Naive thymus-derived CD4-positive, alpha-beta T cell (primary cell): Measurements from ENCODE around the gene PARD3B. TPM values are rescaled to one million over a fixed set of nuclear protein-coding genes. Genes with fewer than 3 reads are reported as not detected.

Experiments
- ATAC-seq: fragments of 150-1000 bp; cut with Tn5 transposase; 2 replicates; pipeline ENCODE4 v1.10.0; 2021; ENCODE audit warnings: mild to moderate bottlenecking, moderate library complexity
- CTCF ChIA-PET: fragments of 350-600 bp; sonication (Branson Sonifier 250); formaldehyde crosslinking; loops from one replicate; lab custom pipeline; 2021; ENCODE audit warnings: antibody characterized with exemption; lab: Charles Lee
- POLR2A ChIA-PET: fragments of 350-600 bp; sonication (Branson Sonifier 250); formaldehyde crosslinking; loops from one replicate; lab custom pipeline; 2021; ENCODE audit warnings: antibody characterized with exemption, inconsistent platforms; lab: Charles Lee
- DNase-seq, 9 donors: peaks; one replicate each; pipeline versions ENCODE4 v3.0.0 to v3.0.0-alpha.2; 2020 to 2022; ENCODE audit warnings: mixed read lengths in 1 of 9
- H3K27ac ChIP-seq: one replicate; pipeline ENCODE4 v1.7.0; 2013; ENCODE audit warnings: mild to moderate bottlenecking, low read depth, low read length, moderate library complexity
- H3K27me3 ChIP-seq, 2 donors: one replicate each; pipeline ENCODE4 v1.7.0; 2013; ENCODE audit warnings: low read length in 2 of 2, mild to moderate bottlenecking in 2 of 2, moderate library complexity in 2 of 2; ENCODE audit not compliant: control insufficient read depth in 2 of 2, insufficient read depth in 2 of 2
- H3K36me3 ChIP-seq, 3 experiments: 1 replicate in 2 of 3; 2 replicates in 1 of 3; pipeline ENCODE4 v1.7.0; 2013; ENCODE audit warnings: low read length in 3 of 3, mild to moderate bottlenecking in 3 of 3, moderate library complexity in 1 of 3; ENCODE audit not compliant: insufficient read depth in 3 of 3, control insufficient read depth in 2 of 3
- H3K4me1 ChIP-seq, 2 donors: one replicate each; pipeline ENCODE4 v1.7.0; 2013; ENCODE audit warnings: low read length in 2 of 2, mild to moderate bottlenecking in 2 of 2, moderate library complexity in 1 of 2; ENCODE audit not compliant: control insufficient read depth in 2 of 2, insufficient read depth in 2 of 2
- H3K4me3 ChIP-seq: 2 replicates; pipeline ENCODE4 v1.7.0; 2013; ENCODE audit warnings: mild to moderate bottlenecking, low read length
- H3K9me3 ChIP-seq, 3 experiments: 1 replicate in 2 of 3; 2 replicates in 1 of 3; pipeline ENCODE4 v1.7.0; 2013; ENCODE audit warnings: low read length in 3 of 3; ENCODE audit not compliant: control insufficient read depth in 2 of 3
- H3K27ac Mint-ChIP-seq, 9 donors: one replicate each; pipeline ENCODE4 v1.8.0; 2020 to 2022; ENCODE audit warnings: mixed read lengths in 9 of 9, mild to moderate bottlenecking in 8 of 9, moderate library complexity in 5 of 9, inconsistent platforms in 2 of 9
- H3K27me3 Mint-ChIP-seq, 5 donors: one replicate each; pipeline ENCODE4 v1.8.0; 2021 to 2022; ENCODE audit warnings: mixed read lengths in 5 of 5, mild to moderate bottlenecking in 1 of 5
- H3K36me3 Mint-ChIP-seq, 5 donors: one replicate each; pipeline ENCODE4 v1.8.0; 2020 to 2022; ENCODE audit warnings: mixed read lengths in 5 of 5, mild to moderate bottlenecking in 3 of 5, inconsistent platforms in 1 of 5
- H3K4me1 Mint-ChIP-seq, 7 donors: one replicate each; pipeline ENCODE4 v1.8.0; 2020 to 2022; ENCODE audit warnings: mixed read lengths in 7 of 7, mild to moderate bottlenecking in 3 of 7, inconsistent platforms in 1 of 7
- H3K4me3 Mint-ChIP-seq, 10 donors: one replicate each; pipeline ENCODE4 v1.8.0; 2020 to 2022; ENCODE audit warnings: mild to moderate bottlenecking in 10 of 10, mixed read lengths in 10 of 10, moderate library complexity in 6 of 10, inconsistent platforms in 2 of 10
- H3K9me3 Mint-ChIP-seq, 11 donors: one replicate each; pipeline ENCODE4 v1.8.0; 2020 to 2022; ENCODE audit warnings: mixed read lengths in 11 of 11, mild to moderate bottlenecking in 4 of 11, inconsistent platforms in 1 of 11, moderate library complexity in 1 of 11
- intact Hi-C, 2 donors: fragments of 100-400 bp; cut with micrococcal nuclease; formaldehyde crosslinking; loops; one replicate each; pipeline ENCODE4 v1.15.1; 2023
- polyA plus RNA-seq, 2 donors: library from polyadenylated mRNA; unstranded; fragments of 300-500 nt; fragmentation: Illumina TruSeq; gene quantifications; one replicate each; pipeline ENCODE4 v1.2.3, GENCODE V29; 2021
- total RNA-seq, 6 experiments: library from RNA in 5 of 6; stranded (reverse) in 5 of 6; gene quantifications; 1 replicate in 5 of 6; 2 replicates in 1 of 6; pipeline ENCODE4 v1.2.3 and lab custom pipeline; 2021 to 2026

Gene PARD3B, protein sequence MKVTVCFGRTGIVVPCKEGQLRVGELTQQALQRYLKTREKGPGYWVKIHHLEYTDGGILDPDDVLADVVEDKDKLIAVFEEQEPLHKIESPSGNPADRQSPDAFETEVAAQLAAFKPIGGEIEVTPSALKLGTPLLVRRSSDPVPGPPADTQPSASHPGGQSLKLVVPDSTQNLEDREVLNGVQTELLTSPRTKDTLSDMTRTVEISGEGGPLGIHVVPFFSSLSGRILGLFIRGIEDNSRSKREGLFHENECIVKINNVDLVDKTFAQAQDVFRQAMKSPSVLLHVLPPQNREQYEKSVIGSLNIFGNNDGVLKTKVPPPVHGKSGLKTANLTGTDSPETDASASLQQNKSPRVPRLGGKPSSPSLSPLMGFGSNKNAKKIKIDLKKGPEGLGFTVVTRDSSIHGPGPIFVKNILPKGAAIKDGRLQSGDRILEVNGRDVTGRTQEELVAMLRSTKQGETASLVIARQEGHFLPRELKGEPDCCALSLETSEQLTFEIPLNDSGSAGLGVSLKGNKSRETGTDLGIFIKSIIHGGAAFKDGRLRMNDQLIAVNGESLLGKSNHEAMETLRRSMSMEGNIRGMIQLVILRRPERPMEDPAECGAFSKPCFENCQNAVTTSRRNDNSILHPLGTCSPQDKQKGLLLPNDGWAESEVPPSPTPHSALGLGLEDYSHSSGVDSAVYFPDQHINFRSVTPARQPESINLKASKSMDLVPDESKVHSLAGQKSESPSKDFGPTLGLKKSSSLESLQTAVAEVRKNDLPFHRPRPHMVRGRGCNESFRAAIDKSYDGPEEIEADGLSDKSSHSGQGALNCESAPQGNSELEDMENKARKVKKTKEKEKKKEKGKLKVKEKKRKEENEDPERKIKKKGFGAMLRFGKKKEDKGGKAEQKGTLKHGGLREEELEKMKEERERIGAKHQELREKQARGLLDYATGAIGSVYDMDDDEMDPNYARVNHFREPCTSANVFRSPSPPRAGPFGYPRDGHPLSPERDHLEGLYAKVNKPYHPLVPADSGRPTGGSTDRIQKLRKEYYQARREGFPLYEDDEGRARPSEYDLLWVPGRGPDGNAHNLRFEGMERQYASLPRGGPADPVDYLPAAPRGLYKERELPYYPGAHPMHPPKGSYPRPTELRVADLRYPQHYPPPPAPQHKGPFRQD (N-terminal part only)
- 1 to 10 TPM in 3 of 5 experiments, under 1 TPM in 2; 0.41 to 4.0 (median 1.9) TPM for total RNA-seq
- polyA plus RNA-seq = under 1 TPM; 0.22 to 0.27 TPM
- 11.6 reads per million, percentile 39 among the genes with 10 or more reads in this experiment for total RNA-seq (lab: John Stamatoyannopoulos, UW)

DNA sequence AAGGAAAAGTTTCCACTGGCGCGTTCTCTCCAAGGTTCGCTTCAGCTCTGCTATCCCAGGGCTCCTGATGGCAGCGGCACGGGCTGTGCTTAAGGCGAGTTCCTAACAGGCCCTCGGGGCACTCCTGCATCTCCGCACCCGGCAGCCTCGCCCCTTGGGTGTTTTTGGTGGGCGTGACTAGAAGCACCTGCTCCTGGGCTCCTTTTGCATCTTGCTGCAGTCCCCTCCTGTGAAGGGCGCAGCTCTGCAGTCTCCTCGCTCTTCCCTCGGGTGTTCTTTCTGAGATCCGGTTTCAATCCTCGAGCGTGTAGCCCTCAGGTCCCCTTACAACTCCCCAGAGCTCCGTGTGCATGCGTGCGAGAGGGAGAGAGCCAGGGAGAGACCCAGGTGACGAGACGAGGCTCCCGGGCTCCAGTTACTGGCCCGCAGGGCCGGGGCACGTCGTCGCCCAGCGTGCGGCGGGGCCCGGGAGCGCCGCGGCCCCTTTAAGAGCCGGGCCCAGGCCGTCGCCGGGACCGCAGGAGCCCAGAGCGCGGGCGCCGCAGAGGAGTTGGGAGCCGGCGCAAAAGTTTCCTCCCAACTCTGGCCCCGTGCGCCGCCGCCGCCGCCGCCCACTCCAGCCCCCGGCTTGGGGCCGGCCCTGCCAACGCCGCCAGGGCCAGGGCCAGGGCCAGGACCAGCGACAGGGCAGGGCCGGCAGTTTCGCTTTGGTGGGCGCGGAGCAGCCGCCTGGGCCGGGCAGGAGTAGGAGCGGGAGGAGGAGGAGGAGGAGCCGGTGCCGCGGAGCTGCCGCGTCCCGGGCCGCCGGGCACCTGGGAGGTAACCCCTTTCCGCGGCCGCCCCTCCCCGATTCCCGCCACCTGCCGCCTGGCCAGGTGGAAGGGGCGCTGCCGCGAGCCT is at the start of gene PARD3B:
TSS of gene PARD3B (plus strand) at position 515 of the 900 bp plus-strand sequence. CDS start 525 bp downstream, outside the sequence.
- H3K27me3 ChIP-seq = no peaks in the 10 kb centered on the region
- H3K4me3 ChIP-seq = peak within 1 kb of the TSS; percentile 22
- H3K27ac Mint-ChIP-seq = no peak within 1 kb of the TSS
- no peak within 1 kb of the TSS for H3K27ac ChIP-seq
- ATAC-seq = peak; percentile 68
- peaks cover 10 to 57% (median 33%) of the 10 kb centered on the region in 5 donors for H3K27me3 Mint-ChIP-seq
- peaks cover 4 to 11% of the 10 kb centered on the region in 2 donors for H3K4me1 ChIP-seq
- H3K4me3 Mint-ChIP-seq = peak within 1 kb of the TSS; percentile 84 to 93 (median 89)
- no peaks in the 10 kb centered on the region for H3K9me3 Mint-ChIP-seq
- ChIA-PET POLR2A (no interaction called here), CTCF (no interaction called here)
- DNase-seq = peak in 7 of 9 donors; percentile 2 to 48 (median 11)
- H3K36me3 ChIP-seq = no peaks in the 10 kb centered on the region
- no peaks in the 10 kb centered on the region for H3K9me3 ChIP-seq
- intact Hi-C loops = no loop called here
- H3K4me1 Mint-ChIP-seq = peaks cover 8 to 17% (median 13%) of the 10 kb centered on the region in 7 donors
- no peaks in the 10 kb centered on the region for H3K36me3 Mint-ChIP-seq

DNA sequence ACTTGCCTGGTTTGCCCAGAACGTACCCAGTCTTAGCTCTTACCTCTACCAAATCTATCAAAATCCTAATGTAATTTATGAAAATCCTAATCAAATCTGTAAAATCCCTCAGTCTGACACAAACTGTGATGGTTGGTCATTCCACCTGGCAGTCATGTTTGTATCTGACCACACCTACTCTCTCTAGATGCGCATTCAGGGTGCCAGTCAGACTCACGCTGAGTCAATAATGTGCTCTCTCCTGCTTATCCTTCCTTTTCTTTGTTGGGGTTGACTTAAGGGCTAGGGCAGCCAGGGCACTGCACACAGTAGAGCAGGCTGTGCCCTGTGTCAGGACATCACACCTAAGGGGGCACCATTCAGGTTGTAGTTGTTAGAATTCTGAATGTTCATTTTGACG is 48.5 kb upstream of the PARD3B start:
- H3K9me3 Mint-ChIP-seq = no peaks in the 10 kb centered on the region
- H3K4me1 Mint-ChIP-seq = no peaks in the 10 kb centered on the region
- intact Hi-C loops = no loop called here
- ChIA-PET POLR2A (no interaction called here), CTCF (no interaction called here)
- peaks cover 0 to 11% (median 6%) of the 10 kb centered on the region in 5 donors for H3K27me3 Mint-ChIP-seq
- no peaks in the 10 kb centered on the region for H3K36me3 ChIP-seq
- H3K27me3 ChIP-seq = no peaks in the 10 kb centered on the region
- H3K27ac Mint-ChIP-seq = no peak overlapping the region
- ATAC-seq (no peak), DNase-seq (no peak)
- no peak overlapping the region for H3K4me3 Mint-ChIP-seq
- no peak overlapping the region for H3K4me3 ChIP-seq
- no peak overlapping the region for H3K27ac ChIP-seq
- no peaks in the 10 kb centered on the region for H3K4me1 ChIP-seq
- no peaks in the 10 kb centered on the region for H3K9me3 ChIP-seq
- no peaks in the 10 kb centered on the region for H3K36me3 Mint-ChIP-seq

DNA sequence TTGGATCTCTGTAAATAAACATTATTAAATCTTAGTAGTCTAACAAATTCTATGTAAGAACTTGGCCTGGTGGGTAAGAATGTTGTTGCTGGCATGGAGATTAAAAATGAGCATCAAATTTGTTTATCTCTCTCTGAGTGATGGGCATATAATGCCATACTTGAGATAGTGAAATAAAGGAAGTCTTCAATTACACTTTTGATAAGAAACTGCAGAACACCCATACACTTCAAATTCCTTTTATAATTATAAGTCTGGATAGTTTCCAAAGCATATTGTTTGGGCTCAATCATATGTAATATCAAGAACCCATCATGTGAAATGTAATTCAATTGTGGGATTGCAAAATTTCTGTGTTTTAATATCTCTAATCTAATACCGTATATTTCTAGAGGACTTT is 47.4 kb upstream of the PARD3B start:
- H3K4me1 ChIP-seq = no peaks in the 10 kb centered on the region
- H3K36me3 ChIP-seq = no peaks in the 10 kb centered on the region
- no peak overlapping the region for H3K27ac ChIP-seq
- H3K4me3 Mint-ChIP-seq = no peak overlapping the region
- H3K9me3 Mint-ChIP-seq = no peaks in the 10 kb centered on the region
- H3K27me3 ChIP-seq = no peaks in the 10 kb centered on the region
- ChIA-PET POLR2A (no interaction called here), CTCF (no interaction called here)
- peaks cover 0 to 11% (median 6%) of the 10 kb centered on the region in 5 donors for H3K27me3 Mint-ChIP-seq
- no peak overlapping the region for H3K27ac Mint-ChIP-seq
- no peaks in the 10 kb centered on the region for H3K9me3 ChIP-seq
- no peak overlapping the region for H3K4me3 ChIP-seq
- no peaks in the 10 kb centered on the region for H3K36me3 Mint-ChIP-seq
- ATAC-seq (no peak), DNase-seq (no peak)
- intact Hi-C loops = no loop called here
- no peaks in the 10 kb centered on the region for H3K4me1 Mint-ChIP-seq

DNA sequence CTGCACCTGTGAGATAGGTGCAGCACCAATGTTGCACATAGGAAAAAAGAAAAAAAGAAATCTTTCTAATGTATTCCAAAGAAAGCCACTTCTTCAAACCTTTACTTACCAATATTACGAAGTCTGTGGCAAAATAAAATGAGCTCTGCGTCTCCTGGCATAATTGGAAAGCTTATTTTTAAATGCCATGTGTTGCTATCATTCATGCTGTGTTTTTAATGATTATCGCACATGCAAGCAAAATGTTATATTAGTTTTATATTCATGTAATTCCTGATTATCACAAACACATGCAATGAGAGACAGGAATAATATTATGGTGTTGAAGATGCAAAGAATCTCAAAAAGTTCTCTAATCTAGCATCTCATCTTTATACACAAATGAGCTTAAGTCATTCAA is 47.0 kb upstream of the PARD3B start:
- Mint-ChIP-seq H3K27ac (no peak overlapping the region), H3K9me3 (no peaks in the 10 kb centered on the region), H3K36me3 (no peaks in the 10 kb centered on the region), H3K27me3 (peaks cover 0 to 12% (median 6%) of the 10 kb centered on the region in 5 donors), H3K4me3 (no peak overlapping the region), H3K4me1 (no peaks in the 10 kb centered on the region)
- no peaks in the 10 kb centered on the region for H3K27me3 ChIP-seq
- no peak overlapping the region for H3K4me3 ChIP-seq
- H3K27ac ChIP-seq = no peak overlapping the region
- DNase-seq = no peak
- intact Hi-C loops = no loop called here
- no peak for ATAC-seq
- no peaks in the 10 kb centered on the region for H3K4me1 ChIP-seq
- CTCF ChIA-PET = no interaction called here
- POLR2A ChIA-PET = interaction anchor here (0.5 kb wide), 1 partner anchor 176 kb away, joined by 5 read pairs; no protein-coding TSS in a partner anchor
- H3K9me3 ChIP-seq = no peaks in the 10 kb centered on the region
- no peaks in the 10 kb centered on the region for H3K36me3 ChIP-seq

DNA sequence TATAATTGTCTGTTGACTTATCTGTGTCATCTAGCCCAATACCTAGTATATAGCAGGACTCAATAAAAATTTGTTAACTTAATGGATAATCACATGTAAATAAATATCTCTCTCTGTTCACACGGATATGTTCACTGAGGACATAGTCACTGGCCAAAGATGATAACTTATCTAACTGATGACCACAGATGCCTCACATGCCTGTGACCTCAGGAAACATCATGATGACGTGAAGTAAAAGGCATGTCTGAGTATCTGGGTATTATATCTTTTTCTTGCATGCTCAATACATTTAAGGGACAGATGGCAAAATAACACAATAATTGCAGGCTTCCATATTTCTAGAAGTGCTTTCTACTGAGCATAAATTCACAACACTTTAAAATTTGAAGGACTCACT is 41.4 kb upstream of the PARD3B start:
- Mint-ChIP-seq H3K36me3 (no peaks in the 10 kb centered on the region), H3K4me3 (no peak overlapping the region), H3K27me3 (peaks cover 0 to 5% (median 0%) of the 10 kb centered on the region in 5 donors), H3K4me1 (no peaks in the 10 kb centered on the region), H3K9me3 (no peaks in the 10 kb centered on the region), H3K27ac (no peak overlapping the region)
- Histone ChIP-seq H3K27ac (no peak overlapping the region), H3K4me1 (no peaks in the 10 kb centered on the region), H3K9me3 (no peaks in the 10 kb centered on the region), H3K4me3 (no peak overlapping the region), H3K36me3 (no peaks in the 10 kb centered on the region), H3K27me3 (no peaks in the 10 kb centered on the region)
- ATAC-seq = no peak
- intact Hi-C loops = no loop called here
- DNase-seq = no peak
- ChIA-PET CTCF (no interaction called here), POLR2A (no interaction called here)
